Activated naive CD4-positive, alpha-beta T cell (primary cell): ENCODE measurements around the gene PPIL1.
"Not testable (repeated sequence)": the region's sequence is repeated elsewhere in the genome, so short reads cannot be mapped to it uniquely, and the experiment has no call there.

Source experiments
- DNase-seq, 4 experiments: peaks; one replicate each; lab custom pipeline; 2025; lab: John Stamatoyannopoulos, UW

Gene PPIL1

DNA sequence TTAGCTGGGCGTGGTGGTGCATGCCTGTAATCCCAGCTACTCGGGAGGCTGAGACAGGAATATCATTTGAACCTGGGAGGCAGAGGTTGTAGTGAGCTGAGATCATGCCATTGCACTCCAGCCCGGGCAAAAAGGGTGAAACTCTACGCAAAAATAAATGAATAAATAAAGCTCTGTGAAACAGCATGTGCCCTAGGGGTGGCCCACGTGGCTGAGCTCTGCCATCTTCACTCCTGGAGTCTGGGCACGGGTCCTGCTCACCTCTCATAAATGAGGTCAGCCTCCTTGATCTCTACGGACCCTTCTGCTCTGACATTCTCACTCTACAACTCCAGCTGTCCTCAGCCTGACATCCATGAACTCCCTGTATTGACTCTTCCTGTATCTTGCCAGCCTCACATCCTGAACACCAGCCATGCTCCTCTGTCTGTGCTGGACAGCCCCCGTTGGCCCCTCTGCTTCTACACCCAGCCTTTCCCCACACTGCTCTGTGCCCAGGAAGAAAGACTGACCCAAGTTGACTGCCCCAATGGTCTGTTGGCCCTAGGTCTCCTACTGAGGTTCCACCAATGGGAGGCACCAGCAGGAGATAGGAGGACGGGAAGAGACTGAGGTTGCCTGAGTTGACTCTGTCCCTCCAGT lies 57.3 kb downstream of the PPIL1 start:
- DNase-seq = no peak

DNA sequence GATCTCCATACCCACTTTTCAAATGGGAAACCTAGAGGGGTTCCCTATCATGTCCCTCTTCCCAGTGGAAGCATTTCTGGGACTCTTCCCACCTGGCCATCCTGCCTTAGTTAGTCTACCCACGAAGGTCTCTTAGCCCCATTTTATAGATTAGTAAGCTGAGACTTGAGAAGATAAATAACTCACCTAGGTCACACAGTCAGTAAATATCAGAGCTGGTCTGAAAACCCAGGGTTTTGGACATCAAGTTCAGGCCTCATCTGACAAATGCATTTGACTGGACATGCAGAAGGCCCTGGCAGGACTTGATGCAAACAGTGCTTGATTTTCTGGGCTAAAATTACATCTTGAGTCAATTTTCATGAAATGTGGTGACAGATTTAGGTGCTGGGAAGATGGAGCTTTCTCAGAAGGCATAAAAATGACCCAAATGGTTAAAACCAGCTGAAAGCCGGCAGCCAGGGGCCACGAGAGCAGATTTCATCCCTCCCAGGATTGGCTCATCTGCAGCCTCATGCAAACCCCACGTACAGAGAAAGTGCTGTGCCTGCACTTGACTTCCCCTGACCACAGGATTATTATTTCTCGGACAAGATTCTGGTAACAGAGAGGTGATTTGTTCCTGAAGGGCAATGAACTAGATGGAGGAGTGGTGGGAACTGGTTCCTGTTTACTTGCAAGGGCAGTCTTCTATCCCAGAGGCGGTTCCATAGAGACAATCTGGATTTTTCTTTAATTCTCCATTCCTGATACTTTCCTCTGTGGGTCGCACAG lies 58.5 kb downstream of the PPIL1 start:
- no peak for DNase-seq

DNA sequence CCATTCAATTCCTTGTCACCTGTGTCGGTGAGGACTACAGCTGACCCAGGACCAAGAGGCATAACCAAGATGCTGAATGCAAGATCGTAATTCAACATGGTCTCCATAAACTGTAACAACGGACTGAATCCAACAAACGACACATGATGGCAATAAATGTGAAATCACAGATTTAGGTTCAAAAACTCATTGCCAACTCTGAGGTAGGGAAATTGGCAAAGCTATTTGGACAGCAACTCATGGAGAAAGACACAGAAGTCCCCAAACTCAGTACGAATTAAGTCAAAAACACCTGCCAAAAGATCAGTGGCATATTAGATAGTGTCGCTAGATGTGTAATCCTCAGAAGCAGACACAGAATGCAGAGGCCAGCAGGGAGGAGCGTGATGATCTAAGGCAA lies 60.4 kb downstream of the PPIL1 start:
- no peak for DNase-seq

GRCh38 chr6:36813526-36813925 lies 61.1 kb downstream of the PPIL1 start:
- DNase-seq = no peak

GRCh38 chr6:36813047-36813446 lies 61.6 kb downstream of the PPIL1 start:
- not testable (repeated sequence) for DNase-seq

DNA sequence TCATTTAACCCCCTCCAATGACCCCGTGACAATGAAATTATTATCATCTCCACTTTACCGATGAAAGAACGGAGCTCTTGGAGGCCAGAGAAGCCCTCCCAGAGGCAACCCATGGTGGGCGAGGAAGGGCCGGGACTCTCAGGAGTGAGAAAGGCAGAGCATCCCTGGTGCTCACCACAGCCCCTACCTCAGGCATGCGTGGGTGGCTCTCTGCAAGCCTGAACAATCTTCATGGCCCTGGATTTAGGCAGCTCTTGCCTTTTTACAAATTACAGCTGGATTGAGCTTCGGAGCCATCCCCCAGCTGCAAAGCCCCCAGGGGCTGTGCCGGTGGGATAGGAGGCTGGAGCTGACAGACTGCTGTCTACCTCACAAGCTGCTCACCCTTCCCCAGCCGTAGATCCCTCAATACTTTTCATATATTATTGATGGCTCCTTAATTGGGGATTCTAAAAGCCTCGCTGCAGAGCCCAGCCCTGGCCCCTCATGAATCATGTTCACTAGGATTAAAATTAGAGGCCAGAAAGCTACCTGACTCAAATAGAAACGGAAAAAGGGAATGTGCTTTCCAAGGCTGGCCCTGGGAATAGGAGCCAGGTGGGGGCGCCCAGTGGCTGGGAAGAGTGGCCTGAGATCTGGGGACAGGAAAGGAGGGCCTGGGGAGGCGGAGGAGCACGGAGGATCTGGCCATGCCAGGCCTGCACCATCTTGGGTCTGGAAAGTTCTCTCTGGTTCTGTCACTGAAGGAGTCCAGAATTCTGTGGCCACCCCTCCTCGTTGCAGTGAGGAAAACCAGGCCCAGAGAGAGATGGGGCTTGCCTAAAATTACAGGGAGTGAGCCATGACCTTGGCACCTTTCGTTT lies 64.4 kb downstream of the PPIL1 start:
- DNase-seq = no peak

DNA sequence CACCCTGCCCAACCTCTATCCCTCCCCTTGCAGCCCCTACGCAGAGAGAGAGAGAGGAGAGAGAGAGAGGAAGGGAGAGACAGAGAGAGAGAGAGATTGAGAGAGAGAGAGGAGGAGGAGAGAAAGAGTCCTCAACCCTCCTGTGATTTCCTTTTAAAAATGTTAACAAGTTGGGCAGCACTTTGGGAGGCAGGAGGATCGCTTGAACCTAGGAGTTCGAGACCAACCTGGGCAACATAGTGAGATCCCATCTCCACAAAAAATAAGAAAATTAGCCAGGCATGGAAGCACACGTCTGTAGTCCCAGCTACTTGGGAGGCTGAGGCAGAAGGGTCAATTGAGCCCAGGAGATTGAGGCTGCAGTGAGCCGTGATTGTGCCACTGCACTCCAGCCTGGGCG lies 65.4 kb downstream of the PPIL1 start:
- no peak for DNase-seq

DNA sequence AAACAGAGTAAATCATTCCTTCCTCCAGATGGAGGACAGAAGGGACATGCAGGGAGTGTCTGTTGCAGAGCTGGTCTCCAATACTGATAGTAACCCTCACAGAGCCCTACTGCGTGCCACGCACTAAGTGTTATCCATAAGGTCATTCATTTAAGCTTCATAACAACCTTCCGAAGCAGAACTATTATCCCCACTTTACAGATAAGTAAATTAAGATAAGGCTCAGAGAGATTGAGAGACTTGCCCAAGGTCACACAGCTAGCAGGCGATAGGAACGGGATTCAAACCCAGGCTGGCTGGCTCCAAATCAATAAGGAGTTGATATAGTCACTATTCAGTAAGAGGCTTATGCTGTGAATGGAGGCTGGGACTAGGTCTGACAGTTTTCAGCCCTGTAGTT lies 66.0 kb downstream of the PPIL1 start:
- DNase-seq = no peak

DNA sequence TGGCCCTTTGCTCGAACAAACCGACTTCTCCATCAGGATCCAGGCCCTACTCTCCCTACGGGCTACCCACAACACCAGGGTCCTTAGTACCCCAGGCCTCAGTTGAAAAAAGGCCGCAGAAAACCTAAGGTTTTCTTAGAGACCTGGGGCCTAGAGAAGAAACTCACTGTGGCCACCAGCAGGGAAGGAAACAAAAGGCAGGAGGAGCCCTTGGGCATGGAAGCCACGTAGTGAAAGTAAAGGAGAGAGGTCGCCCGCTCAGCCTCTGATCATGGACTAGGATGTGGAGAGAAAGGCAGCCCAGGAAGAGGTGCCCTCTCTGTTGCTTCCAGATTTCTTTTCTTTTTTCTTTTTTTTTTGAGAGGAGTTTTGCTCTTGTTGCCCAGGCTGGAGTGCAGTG lies 66.9 kb downstream of the PPIL1 start:
- no peak for DNase-seq

- DNase-seq = no peak
These were observed 67.5 kb downstream of the PPIL1 start for GRCh38 chr6:36807143-36807542.

DNA sequence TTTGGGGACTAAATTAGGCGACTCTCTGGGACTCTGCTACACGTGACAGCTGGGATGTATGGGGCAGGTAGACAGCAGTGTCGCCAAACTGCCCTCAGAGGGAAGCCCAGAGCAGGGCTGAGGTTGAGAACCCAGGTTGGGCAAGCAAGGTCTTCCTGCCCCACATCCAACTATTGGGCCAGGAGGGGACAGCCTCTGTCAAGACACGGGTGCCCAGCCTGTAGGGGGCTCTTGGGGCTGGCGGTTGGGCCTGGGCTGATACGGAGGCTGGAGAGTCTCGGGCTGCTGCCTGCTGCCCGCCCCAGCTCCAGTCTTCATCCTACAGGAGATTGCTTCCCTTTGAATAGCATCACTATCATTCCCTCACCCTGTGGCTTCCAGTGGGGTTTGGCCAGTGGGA lies 68.7 kb downstream of the PPIL1 start:
- DNase-seq = no peak

- no peak for DNase-seq
These were observed 69.4 kb downstream of the PPIL1 start for GRCh38 chr6:36805096-36805797.
